HepG2 (cell line): ENCODE results near the gene CDK5RAP2. TPM values are rescaled to one million over a fixed set of nuclear protein-coding genes. Genes with fewer than 3 reads are reported as not detected.

Experiments
- AGO2 ChIP-seq: fragments of 200-400 bp; formaldehyde crosslinking; optimal IDR thresholded peaks from 2 replicates; pipeline ENCODE3; 2017; ENCODE audit warnings: mild to moderate bottlenecking, low read depth, low read length, moderate library complexity
- ARID2 ChIP-seq: sonication (generic); formaldehyde crosslinking; IDR thresholded peaks from 2 replicates; pipeline ENCODE4 v1.8.1; 2022; ENCODE audit warnings: mild to moderate bottlenecking, missing genetic modification reagents, borderline replicate concordance
- ARID4A ChIP-seq: sonication (generic); formaldehyde crosslinking; IDR thresholded peaks from 2 replicates; pipeline ENCODE4 v1.5.0; 2020; ENCODE audit warnings: mild to moderate bottlenecking, missing genetic modification reagents, borderline replicate concordance
- HDAC2 ChIP-seq: sonication (generic); formaldehyde crosslinking; IDR thresholded peaks from 2 replicates; pipeline ENCODE4 v1.4.0; 2020; ENCODE audit warnings: missing genetic modification reagents
- HMG20A ChIP-seq: IDR thresholded peaks from 2 replicates; pipeline ENCODE4 v1.6.1; 2016; ENCODE audit warnings: borderline replicate concordance
- KDM3A ChIP-seq: IDR thresholded peaks from 2 replicates; pipeline ENCODE4 v1.6.1; 2018; ENCODE audit warnings: low read depth, missing compliant biosample characterization
- KLF11 ChIP-seq: IDR thresholded peaks from 2 replicates; pipeline ENCODE4 v1.6.1; 2016; ENCODE audit warnings: missing compliant biosample characterization
- MBD4 ChIP-seq: IDR thresholded peaks from 2 replicates; pipeline ENCODE4 v1.6.1; 2012; ENCODE audit warnings: low read length, inconsistent platforms, borderline replicate concordance
- MTF2 ChIP-seq: sonication (generic); formaldehyde crosslinking; IDR thresholded peaks from 2 replicates; pipeline ENCODE4 v1.5.0; 2020; ENCODE audit warnings: missing genetic modification reagents, borderline replicate concordance
- TBX2 ChIP-seq: sonication (generic); formaldehyde crosslinking; IDR thresholded peaks from 2 replicates; pipeline ENCODE4 v1.5.0; 2020; ENCODE audit warnings: missing genetic modification reagents, mild to moderate bottlenecking, borderline replicate concordance
- TFAP4 ChIP-seq: sonication (generic); IDR thresholded peaks from 2 replicates; pipeline ENCODE4 v1.6.1; 2016; ENCODE audit warnings: low read depth, borderline replicate concordance
- U2AF1 ChIP-seq: fragments of 200-400 bp; formaldehyde crosslinking; optimal IDR thresholded peaks from 2 replicates; pipeline ENCODE3; 2017; ENCODE audit warnings: mild to moderate bottlenecking, low read depth, low read length
- YY1 ChIP-seq: IDR thresholded peaks from 2 replicates; pipeline ENCODE4 v1.6.1; 2011; ENCODE audit warnings: low read length, low read depth, moderate library complexity, mild to moderate bottlenecking; ENCODE audit not compliant: insufficient read depth, insufficient replicate concordance
- ZBTB20 ChIP-seq: sonication (generic); formaldehyde crosslinking; IDR thresholded peaks from 2 replicates; pipeline ENCODE4 v1.8.1; 2023; ENCODE audit warnings: missing genetic modification reagents, low read depth, mild to moderate bottlenecking, borderline replicate concordance
- ZC3H13 ChIP-seq: sonication (generic); formaldehyde crosslinking; IDR thresholded peaks from 2 replicates; pipeline ENCODE4 v1.8.1; 2023; ENCODE audit warnings: mild to moderate bottlenecking, missing genetic modification reagents, moderate library complexity
- ZEB1 ChIP-seq: IDR thresholded peaks from 2 replicates; pipeline ENCODE4 v1.6.1; 2012; ENCODE audit warnings: mild to moderate bottlenecking, low read depth, inconsistent platforms; ENCODE audit not compliant: insufficient replicate concordance
- ZFX ChIP-seq: sonication (generic); formaldehyde crosslinking; IDR thresholded peaks from 2 replicates; pipeline ENCODE4 v1.4.0; 2020; ENCODE audit warnings: mild to moderate bottlenecking, low read depth, missing genetic modification reagents, moderate library complexity
- ZMYM3 ChIP-seq: sonication (generic); formaldehyde crosslinking; IDR thresholded peaks from 2 replicates; pipeline ENCODE4 v1.5.1; 2020; ENCODE audit warnings: mild to moderate bottlenecking, missing genetic modification reagents
- ZNF232 ChIP-seq: sonication (generic); formaldehyde crosslinking; IDR thresholded peaks from 2 replicates; pipeline ENCODE4 v1.4.0; 2020; ENCODE audit warnings: missing genetic modification reagents, borderline replicate concordance
- ZNF431 ChIP-seq: sonication (generic); formaldehyde crosslinking; IDR thresholded peaks from 2 replicates; pipeline ENCODE4 v1.9.0; 2022; ENCODE audit warnings: missing genetic modification reagents, low read depth, mild to moderate bottlenecking, borderline replicate concordance
- ZNF44 ChIP-seq: sonication (generic); formaldehyde crosslinking; IDR thresholded peaks from 2 replicates; pipeline ENCODE4 v1.5.1; 2020; ENCODE audit warnings: mild to moderate bottlenecking, missing genetic modification reagents
- ZNF644 ChIP-seq: IDR thresholded peaks from 2 replicates; pipeline ENCODE4 v1.6.1; 2016; ENCODE audit warnings: low read depth
- ZNF776 ChIP-seq: sonication (generic); formaldehyde crosslinking; IDR thresholded peaks from 2 replicates; pipeline ENCODE4 v1.4.0; 2020; ENCODE audit warnings: mild to moderate bottlenecking, missing genetic modification reagents
- ZNF781 ChIP-seq: sonication (generic); formaldehyde crosslinking; IDR thresholded peaks from 2 replicates; pipeline ENCODE4 v1.5.1; 2020; ENCODE audit warnings: borderline replicate concordance, mild to moderate bottlenecking, missing genetic modification reagents; ENCODE audit errors: not compliant biosample characterization
- ZNF782 ChIP-seq: sonication (generic); formaldehyde crosslinking; IDR thresholded peaks from 2 replicates; pipeline ENCODE4 v1.4.0; 2020; ENCODE audit warnings: missing genetic modification reagents, mild to moderate bottlenecking, borderline replicate concordance
- ZNF790 ChIP-seq: sonication (generic); formaldehyde crosslinking; IDR thresholded peaks from 2 replicates; pipeline ENCODE4 v1.8.0; 2022; ENCODE audit warnings: missing genetic modification reagents, mild to moderate bottlenecking, borderline replicate concordance
- ZNF878 ChIP-seq: sonication (generic); formaldehyde crosslinking; IDR thresholded peaks from 2 replicates; pipeline ENCODE4 v1.8.1; 2023; ENCODE audit warnings: mild to moderate bottlenecking, missing genetic modification reagents, moderate library complexity
- ZSCAN31 ChIP-seq: sonication (generic); formaldehyde crosslinking; IDR thresholded peaks from 2 replicates; pipeline ENCODE4 v1.5.0; 2020; ENCODE audit warnings: low read depth, mild to moderate bottlenecking, missing genetic modification reagents
- polyA plus RNA-seq, 8 experiments: library from polyadenylated mRNA; depleted of rRNA in 3 of 8; stranded (reverse) in 7 of 8; unstranded in 1 of 8; fragments of >200 nt; fragmentation: Illumina TruSeq in 4 of 8; extraction: Trizol in 4 of 8; gene quantifications; 2 replicates each; pipeline versions ENCODE4 v1.2.1 to v1.2.3, GENCODE V29; 2011 to 2016; ENCODE audit warnings: low read depth in 4 of 8, missing spikeins in 1 of 8, mixed read lengths in 1 of 8; ENCODE audit not compliant: insufficient read depth in 1 of 8
- total RNA-seq, 5 experiments: library from RNA; depleted of rRNA; stranded (reverse); fragments of >200 nt; fragmentation: Illumina TruSeq; extraction: Trizol; gene quantifications; 2 replicates each; pipeline ENCODE4 v1.2.3, GENCODE V29; 2016; ENCODE audit warnings: low read depth in 1 of 5

CDK5RAP2 gene
- total and polyA plus RNA-seq, 2 of the 13 experiments (the other 11 are each of a cell fraction or from before 2014, with no cell fraction given) = 31.8 to 42.2 TPM

- TF ChIP-seq ZNF431 (CRISPR knock-in tag) (no peak), U2AF1 (no peak), AGO2 (no peak), ZNF790 (no peak), ZNF776 (CRISPR knock-in tag) (no peak), ZNF44 (CRISPR knock-in tag) (no peak), ZFX (CRISPR knock-in tag) (no peak), ZNF232 (no peak), ARID4A (CRISPR knock-in tag) (no peak), YY1 (no peak), TFAP4 (0 out of 2 replicates have a peak, but pooled peaks have one; percentile 16), HMG20A (CRISPR knock-in tag) (no peak), ARID2 (CRISPR knock-in tag) (no peak), ZNF878 (no peak), TBX2 (peak; percentile 30; the same call in 1 of the 2 replicates), ZEB1 (no peak), ZMYM3 (no peak), ZNF782 (CRISPR knock-in tag) (no peak), KLF11 (CRISPR knock-in tag) (no peak), MBD4 (no peak), ZSCAN31 (CRISPR knock-in tag) (0 out of 2 replicates have a peak, but pooled peaks have one; percentile 23), KDM3A (no peak), MTF2 (CRISPR knock-in tag) (no peak), ZNF644 (no peak), ZBTB20 (no peak), ZC3H13 (CRISPR knock-in tag) (no peak), HDAC2 (no peak), ZNF781 (CRISPR knock-in tag) (no peak)
These were observed 231.0 kb downstream of the CDK5RAP2 start (continued) for GRCh38 chr9:120348951-120349429.
